Activated T-helper 1 cell treated with Interleukin-2 at 50 U/mL for 16 hours (primary cell): Measurements from ENCODE around the gene ZBTB5.
"Not testable (repeated sequence)": the region's sequence is repeated elsewhere in the genome, so short reads cannot be mapped to it uniquely, and the experiment has no call there.

Experiments
- DNase-seq: peaks from one replicate; pipeline ENCODE4 v3.0.0-alpha.2; 2020; ENCODE audit warnings: low read depth

Gene ZBTB5

DNA sequence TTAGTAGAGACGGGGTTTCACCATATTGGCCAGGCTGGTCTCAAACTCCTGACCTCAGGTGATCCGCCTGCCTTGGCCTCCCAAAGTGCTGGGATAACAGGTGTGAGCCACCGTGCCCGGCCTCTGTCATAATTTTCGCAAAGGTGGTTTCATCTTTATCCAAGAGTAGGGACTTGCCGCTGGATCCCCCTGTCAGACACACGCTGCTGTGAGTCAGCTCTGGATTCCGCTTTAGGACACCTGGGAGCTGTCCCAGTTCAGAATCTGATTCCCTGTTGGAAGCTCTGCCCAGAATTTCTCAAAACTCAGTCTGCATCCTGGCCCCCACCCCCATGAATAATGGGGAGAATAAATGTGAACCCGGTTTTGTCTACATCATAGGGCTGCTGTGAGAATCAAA is 60.7 kb downstream of the ZBTB5 start:
- no peak for DNase-seq

DNA sequence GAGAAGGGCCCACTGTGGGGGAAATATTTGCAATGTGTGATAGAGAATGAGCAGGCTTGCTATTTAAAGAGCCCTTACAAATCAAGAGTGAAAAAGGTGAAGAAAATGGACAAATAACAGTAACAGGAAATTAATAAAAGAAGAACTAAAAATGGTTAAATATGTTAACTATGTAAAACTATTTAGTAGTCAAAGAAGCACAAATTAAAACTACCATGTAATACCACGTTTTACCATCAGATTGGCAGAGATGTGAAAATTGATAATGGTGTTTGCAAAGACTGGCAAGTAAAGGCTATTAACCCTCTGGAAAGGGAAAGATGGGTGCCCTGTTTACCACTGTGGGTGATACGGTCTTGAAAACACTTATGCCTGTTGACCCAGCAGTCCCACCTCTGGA is 65.9 kb downstream of the ZBTB5 start:
- DNase-seq = no peak

DNA sequence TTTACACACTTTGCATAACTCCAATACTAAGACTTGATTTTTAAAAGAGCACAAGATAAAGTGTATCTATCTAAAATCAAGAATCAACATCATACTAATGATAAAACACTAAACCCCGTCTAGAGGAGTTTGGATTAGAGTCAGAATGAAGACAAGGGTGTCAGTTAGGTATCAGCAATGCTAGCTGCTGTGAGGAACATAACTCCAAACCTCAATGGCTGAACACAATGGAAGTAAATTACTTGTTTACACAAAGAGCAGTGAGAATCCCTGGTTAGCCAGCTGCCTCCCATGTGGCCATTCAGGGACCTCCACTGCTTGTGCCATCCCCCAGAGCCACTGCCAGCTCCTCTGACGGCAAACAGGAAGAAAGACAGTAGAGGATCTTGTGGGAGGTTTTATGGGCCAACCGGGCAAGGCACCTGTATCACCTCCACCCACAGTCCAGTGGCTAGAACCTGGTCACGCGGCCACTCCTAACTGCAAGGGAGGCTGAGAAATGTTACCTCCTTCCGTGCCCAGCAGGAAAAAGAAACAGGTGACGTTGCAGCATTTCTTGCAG is 66.7 kb downstream of the ZBTB5 start:
- no peak for DNase-seq

DNA sequence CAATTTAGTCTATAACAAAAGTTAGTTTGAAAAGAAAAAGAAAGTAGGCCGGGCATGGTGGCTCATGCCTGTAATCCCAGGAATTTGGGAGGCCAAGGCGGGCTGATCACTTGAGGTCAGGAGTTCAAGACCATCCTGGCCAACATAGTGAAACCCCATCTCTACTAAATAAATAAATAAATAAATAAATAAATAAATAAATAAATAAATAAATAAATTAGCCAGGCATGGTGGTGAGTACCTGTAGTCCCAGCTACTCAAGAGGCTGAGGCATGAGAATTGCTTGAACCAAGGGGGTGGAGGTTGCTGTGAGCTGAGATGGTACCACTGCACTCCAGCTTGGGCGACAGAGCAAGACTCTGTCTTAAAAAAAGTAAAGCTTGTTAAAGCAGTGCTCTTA is 67.3 kb downstream of the ZBTB5 start:
- DNase-seq = not testable (repeated sequence)

DNA sequence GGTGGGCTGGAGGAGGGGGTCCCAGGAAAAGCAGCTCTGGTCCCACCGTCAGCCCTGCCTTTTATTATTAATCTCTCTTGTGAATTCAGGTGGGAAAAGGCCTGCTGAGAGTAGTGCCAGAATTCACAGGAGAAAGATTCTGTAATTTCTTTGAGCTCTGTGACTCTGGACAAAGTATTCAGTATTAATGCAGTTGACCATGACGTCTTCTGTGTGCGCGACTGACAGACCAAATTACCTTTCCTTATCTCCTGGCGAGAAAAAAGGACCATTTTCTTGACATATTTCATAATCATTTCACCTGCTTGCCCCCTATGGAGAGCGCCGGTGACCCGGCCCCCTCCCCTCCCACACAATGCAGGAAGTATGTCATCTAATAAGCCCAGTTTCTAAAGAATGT is 69.6 kb downstream of the ZBTB5 start:
- DNase-seq = no peak

DNA sequence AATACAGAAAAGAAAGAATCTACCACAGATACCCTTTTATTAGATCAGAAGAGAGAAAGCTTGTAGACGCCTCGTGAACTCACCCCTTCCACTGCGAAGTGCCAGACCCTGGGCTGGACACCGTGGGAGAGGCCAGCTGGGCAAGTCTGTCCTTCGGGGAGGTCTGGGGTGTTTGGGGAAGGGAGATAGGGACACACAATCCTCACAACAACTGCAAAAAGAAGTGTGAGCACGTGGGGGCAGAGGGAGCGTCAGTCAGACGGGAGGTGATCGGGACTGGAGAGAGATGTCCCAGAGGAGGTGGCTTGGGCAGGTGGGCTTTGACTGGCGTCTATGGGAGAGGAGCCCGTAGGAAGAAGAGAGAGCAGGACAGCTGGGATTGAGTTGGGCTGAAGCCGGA is 70.0 kb downstream of the ZBTB5 start:
- DNase-seq = no peak

DNA sequence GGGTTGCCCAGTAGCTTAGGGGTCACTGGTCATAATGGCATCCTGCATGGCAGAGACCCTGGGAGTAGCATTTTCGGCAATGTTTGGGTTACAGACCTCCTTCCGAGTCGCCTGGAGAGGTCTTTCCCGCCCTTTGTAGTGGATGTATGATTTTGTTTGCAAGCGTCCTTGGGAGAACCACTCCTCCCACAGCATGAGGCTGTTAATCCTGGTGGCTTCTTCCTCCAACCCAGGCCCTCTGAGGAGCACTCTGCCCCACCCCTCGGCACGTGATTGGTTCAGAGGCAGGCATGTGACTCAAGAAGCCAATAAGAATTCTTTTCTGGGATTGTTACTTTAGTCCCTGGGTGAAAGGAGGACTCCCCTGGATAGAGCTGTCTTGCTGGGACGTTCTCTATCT is 73.0 kb downstream of the ZBTB5 start:
- DNase-seq = no peak

DNA sequence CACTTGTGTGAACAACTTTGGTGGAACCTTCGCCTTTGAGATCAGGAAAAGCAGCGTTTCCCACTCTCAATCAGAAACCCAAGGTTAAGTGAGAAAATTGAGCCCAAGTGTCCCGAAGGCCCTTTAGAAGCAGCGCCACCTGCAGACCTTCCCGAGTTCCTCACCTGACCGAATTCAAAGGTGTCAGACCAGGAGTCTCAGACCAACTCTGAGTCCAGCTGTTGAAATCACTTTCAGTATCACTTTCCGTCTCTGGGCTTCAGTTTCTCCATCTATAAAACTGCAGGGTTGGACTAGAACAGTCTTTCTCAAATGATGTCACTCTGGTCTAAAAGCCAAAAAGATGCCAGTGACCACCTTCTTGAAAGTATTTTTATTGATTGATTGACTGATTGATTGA is 74.5 kb downstream of the ZBTB5 start:
- no peak for DNase-seq
